OCI-LY1 (cell line): ENCODE measurements around the gene LLGL2.
A peak's percentile ranks its signal among the peaks of the same experiment; 100 is the strongest.

ENCODE experiments used
- H2AFZ ChIP-seq: fragments of 200-600 bp; sonication (generic), shearing (Covaris generic); 2 replicates; pipeline ENCODE4 v1.6.0; 2014; ENCODE audit warnings: antibody characterized with exemption, mild to moderate bottlenecking, low read length
- H3F3A ChIP-seq: fragments of 200-600 bp; sonication (generic), shearing (Covaris generic); 2 replicates; pipeline ENCODE4 v1.6.0; 2014; ENCODE audit warnings: mild to moderate bottlenecking, antibody characterized with exemption, low read length, moderate library complexity; ENCODE audit not compliant: insufficient read depth
- H3K27ac ChIP-seq: fragments of 200-600 bp; sonication (generic); 2 replicates; pipeline ENCODE4 v1.5.1; 2014; ENCODE audit warnings: low read length, mixed run types, mild to moderate bottlenecking, low read depth; ENCODE audit not compliant: poor library complexity, severe bottlenecking
- H3K27me3 ChIP-seq: fragments of 200-600 bp; sonication (generic); 2 replicates; pipeline ENCODE4 v1.6.0; 2014; ENCODE audit warnings: antibody characterized with exemption, mild to moderate bottlenecking, low read length, moderate library complexity; ENCODE audit not compliant: insufficient read depth
- H3K36me3 ChIP-seq: fragments of 200-600 bp; sonication (generic); 2 replicates; pipeline ENCODE4 v1.6.1; 2014; ENCODE audit warnings: mild to moderate bottlenecking, antibody characterized with exemption, low read length, moderate library complexity, mixed read lengths; ENCODE audit not compliant: insufficient read depth
- H3K4me1 ChIP-seq: fragments of 200-600 bp; sonication (generic); 2 replicates; pipeline ENCODE4 v1.5.1; 2014; ENCODE audit warnings: mild to moderate bottlenecking, low read length, moderate library complexity; ENCODE audit not compliant: insufficient read depth, severe bottlenecking
- H3K4me2 ChIP-seq: fragments of 200-600 bp; sonication (generic), shearing (Covaris generic); 2 replicates; pipeline ENCODE4 v1.6.1; 2014; ENCODE audit warnings: low read length
- H3K4me3 ChIP-seq: fragments of 200-600 bp; sonication (generic); 2 replicates; pipeline ENCODE4 v1.5.1; 2014; ENCODE audit warnings: low read length, low read depth, mild to moderate bottlenecking, mixed read lengths; ENCODE audit not compliant: poor library complexity, severe bottlenecking
- H3K79me2 ChIP-seq: fragments of 200-600 bp; shearing (Covaris generic); 2 replicates; pipeline ENCODE4 v1.6.1; 2016; ENCODE audit warnings: mixed run types, low read length, mixed read lengths; ENCODE audit not compliant: insufficient read depth
- H3K9ac ChIP-seq: fragments of 200-600 bp; sonication (generic), shearing (Covaris generic); 2 replicates; pipeline ENCODE4 v1.6.1; 2014; ENCODE audit warnings: mild to moderate bottlenecking, low read length, mixed read lengths
- H3K9me2 ChIP-seq: fragments of 200-600 bp; sonication (generic), shearing (Covaris generic); 2 replicates; pipeline ENCODE4 v1.6.1; 2014; ENCODE audit warnings: low read depth, mild to moderate bottlenecking, low read length, mixed read lengths
- H3K9me3 ChIP-seq: fragments of 200-600 bp; shearing (Covaris generic); 2 replicates; pipeline ENCODE4 v1.6.1; 2014; ENCODE audit warnings: low read length, mixed read lengths
- H4K20me1 ChIP-seq: fragments of 200-600 bp; sonication (generic), shearing (Covaris generic); 2 replicates; pipeline ENCODE4 v1.6.0; 2016; ENCODE audit warnings: mild to moderate bottlenecking, low read length; ENCODE audit not compliant: insufficient read depth
- EZH2 ChIP-seq: fragments of 200-600 bp; sonication (generic), shearing (Covaris generic); IDR thresholded peaks from 2 replicates; pipeline ENCODE4 v1.8.0; 2017; ENCODE audit warnings: borderline replicate concordance, mixed run types, mild to moderate bottlenecking, antibody characterized with exemption, low read length, moderate library complexity, mixed read lengths
- TF ChIP-seq, protein P1 (sequence below): fragments of 200-600 bp; sonication (generic), shearing (Covaris generic); IDR thresholded peaks from 2 replicates; pipeline ENCODE4 v1.5.1; 2017; ENCODE audit warnings: mild to moderate bottlenecking, antibody characterized with exemption, low read length, moderate library complexity, mixed read lengths

Gene LLGL2

GRCh38 chr17:75504347-75505151 lies 20.9 kb upstream of the LLGL2 start:
- Histone ChIP-seq H3F3A (no peaks in the 10 kb centered on the region), H2AFZ (no peak overlapping the region), H3K9me3 (no peaks in the 10 kb centered on the region), H3K4me1 (no peaks in the 10 kb centered on the region), H4K20me1 (no peaks in the 10 kb centered on the region), H3K9me2 (no peaks in the 10 kb centered on the region), H3K9ac (no peak overlapping the region), H3K4me2 (no peak overlapping the region), H3K79me2 (no peaks in the 10 kb centered on the region), H3K27me3 (peaks cover 13% of the 10 kb centered on the region), H3K27ac (no peak overlapping the region), H3K4me3 (no peak overlapping the region), H3K36me3 (peaks cover 2% of the 10 kb centered on the region; the same call in 1 of the 2 replicates)
- no peak for TF ChIP-seq EZH2
- TF ChIP-seq, protein P1, sequence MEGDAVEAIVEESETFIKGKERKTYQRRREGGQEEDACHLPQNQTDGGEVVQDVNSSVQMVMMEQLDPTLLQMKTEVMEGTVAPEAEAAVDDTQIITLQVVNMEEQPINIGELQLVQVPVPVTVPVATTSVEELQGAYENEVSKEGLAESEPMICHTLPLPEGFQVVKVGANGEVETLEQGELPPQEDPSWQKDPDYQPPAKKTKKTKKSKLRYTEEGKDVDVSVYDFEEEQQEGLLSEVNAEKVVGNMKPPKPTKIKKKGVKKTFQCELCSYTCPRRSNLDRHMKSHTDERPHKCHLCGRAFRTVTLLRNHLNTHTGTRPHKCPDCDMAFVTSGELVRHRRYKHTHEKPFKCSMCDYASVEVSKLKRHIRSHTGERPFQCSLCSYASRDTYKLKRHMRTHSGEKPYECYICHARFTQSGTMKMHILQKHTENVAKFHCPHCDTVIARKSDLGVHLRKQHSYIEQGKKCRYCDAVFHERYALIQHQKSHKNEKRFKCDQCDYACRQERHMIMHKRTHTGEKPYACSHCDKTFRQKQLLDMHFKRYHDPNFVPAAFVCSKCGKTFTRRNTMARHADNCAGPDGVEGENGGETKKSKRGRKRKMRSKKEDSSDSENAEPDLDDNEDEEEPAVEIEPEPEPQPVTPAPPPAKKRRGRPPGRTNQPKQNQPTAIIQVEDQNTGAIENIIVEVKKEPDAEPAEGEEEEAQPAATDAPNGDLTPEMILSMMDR: peak; percentile 84

GRCh38 chr17:75505152-75505409 lies 20.4 kb upstream of the LLGL2 start:
- H3K27me3 ChIP-seq: peaks cover 15% of the 10 kb centered on the region
- no peaks in the 10 kb centered on the region for H4K20me1 ChIP-seq
- no peaks in the 10 kb centered on the region for H3F3A ChIP-seq
- H3K4me3 ChIP-seq: no peak overlapping the region
- no peaks in the 10 kb centered on the region for H3K9me3 ChIP-seq
- no peak for TF ChIP-seq EZH2
- TF ChIP-seq, protein P1: peak; percentile 17; the same call in 1 of the 2 replicates
- no peaks in the 10 kb centered on the region for H3K9me2 ChIP-seq
- no peak overlapping the region for H2AFZ ChIP-seq
- H3K36me3 ChIP-seq: no peaks in the 10 kb centered on the region
- no peak overlapping the region for H3K4me2 ChIP-seq
- H3K9ac ChIP-seq: no peak overlapping the region
- no peaks in the 10 kb centered on the region for H3K79me2 ChIP-seq
- no peaks in the 10 kb centered on the region for H3K4me1 ChIP-seq
- H3K27ac ChIP-seq: no peak overlapping the region

- H3K27ac ChIP-seq: no peak overlapping the region
- no peaks in the 10 kb centered on the region for H3K9me2 ChIP-seq
- peaks cover 15% of the 10 kb centered on the region for H3K27me3 ChIP-seq
- H3K4me3 ChIP-seq: no peak overlapping the region
- H3K36me3 ChIP-seq: no peaks in the 10 kb centered on the region
- H3K4me2 ChIP-seq: no peak overlapping the region
- H3K9me3 ChIP-seq: no peaks in the 10 kb centered on the region
- no peaks in the 10 kb centered on the region for H3K4me1 ChIP-seq
- no peak overlapping the region for H2AFZ ChIP-seq
- H3K9ac ChIP-seq: no peak overlapping the region
- H3F3A ChIP-seq: no peaks in the 10 kb centered on the region
- TF ChIP-seq, protein P1: no peak
- no peak for TF ChIP-seq EZH2
- no peaks in the 10 kb centered on the region for H3K79me2 ChIP-seq
- no peaks in the 10 kb centered on the region for H4K20me1 ChIP-seq
Measured at GRCh38 chr17:75505640-75506039, 19.9 kb upstream of the LLGL2 start.
